ENCODE measurements around the gene ZNF8.

- TF ChIP-seq POLR2A (IDR thresholded peaks at IDR 0.05) (peak; percentile 63), CTCF (IDR thresholded peaks at IDR 0.05) (peak in 1 of 4 experiments; percentile 23), POLR2AphosphoS5 (IDR thresholded peaks at IDR 0.05) (peak; percentile 97)
Observed at GRCh38 chr19:58278541-58279041, at the start of gene ZNF8.
